OCI-LY3 (cell line): ENCODE measurements around the gene CNPY4.

Source experiments
- H2AFZ ChIP-seq: fragments of 200-600, 300-600 bp; shearing (Covaris generic); 2 replicates; pipeline ENCODE4 v1.6.0; 2014; ENCODE audit warnings: antibody characterized with exemption, low read depth, low read length
- H3K27ac ChIP-seq: fragments of 200-600, 300-600 bp; sonication (generic); 2 replicates; pipeline ENCODE4 v1.5.1; 2014; ENCODE audit warnings: mild to moderate bottlenecking, low read length, moderate library complexity, mixed read lengths
- H3K27me3 ChIP-seq: fragments of 200-600, 300-600 bp; sonication (generic); 2 replicates; pipeline ENCODE4 v1.6.1; 2014; ENCODE audit warnings: low read depth, low read length, mixed read lengths
- H3K36me3 ChIP-seq: fragments of 200-600, 300-600 bp; sonication (generic); replicated peaks from 2 replicates; pipeline ENCODE3; 2014; ENCODE audit warnings: low read depth, low read length, mixed read lengths
- H3K4me1 ChIP-seq: fragments of 300-600, 200-600 bp; sonication (generic); 2 replicates; pipeline ENCODE4 v1.6.1; 2014; ENCODE audit warnings: low read length, mixed read lengths
- H3K4me2 ChIP-seq: fragments of 200-600, 300-600 bp; sonication (generic); 2 replicates; pipeline ENCODE4 v1.6.1; 2014; ENCODE audit warnings: low read length, mixed read lengths
- H3K4me3 ChIP-seq: fragments of 300-600, 200-600 bp; sonication (generic); 2 replicates; pipeline ENCODE4 v1.5.1; 2014; ENCODE audit warnings: antibody characterized with exemption, mild to moderate bottlenecking, low read length, moderate library complexity
- H3K79me2 ChIP-seq: fragments of 300-600, 200-600 bp; shearing (Covaris generic); 2 replicates; pipeline ENCODE4 v1.6.1; 2014; ENCODE audit warnings: mild to moderate bottlenecking, low read length, mixed read lengths
- H3K9ac ChIP-seq: fragments of 300-600, 200-600 bp; shearing (Covaris generic); 2 replicates; pipeline ENCODE4 v1.6.0; 2014; ENCODE audit warnings: mild to moderate bottlenecking, low read length, moderate library complexity
- H3K9me3 ChIP-seq: fragments of 200-600, 300-600 bp; shearing (Covaris generic); 2 replicates; pipeline ENCODE4 v1.6.1; 2014; ENCODE audit warnings: low read length, mixed read lengths; ENCODE audit not compliant: insufficient read depth
- H4K20me1 ChIP-seq: fragments of 200-600, 300-600 bp; sonication (generic); 2 replicates; pipeline ENCODE4 v1.6.1; 2016; ENCODE audit warnings: low read length, mixed read lengths; ENCODE audit not compliant: insufficient read depth
- CTCF ChIP-seq: fragments of 200-600, 300-600 bp; sonication (generic); IDR thresholded peaks from 2 replicates; pipeline ENCODE4 v1.5.1; 2014; ENCODE audit warnings: antibody characterized with exemption, low read length, low read depth
- EZH2phosphoT487 ChIP-seq: fragments of 200-600 bp; shearing (Covaris generic); IDR thresholded peaks from 2 replicates; pipeline ENCODE4 v1.6.1; 2018; ENCODE audit warnings: antibody characterized with exemption, mixed run types, low read depth

The CNPY4 gene

GRCh38 chr7:100074841-100075240 is 44.6 kb upstream of the CNPY4 start:
- peaks cover 75% of the 10 kb centered on the region for H3K36me3 ChIP-seq
- no peak overlapping the region for H3K4me2 ChIP-seq
- TF ChIP-seq EZH2phosphoT487 (no peak), CTCF (no peak)
- H3K9ac ChIP-seq, result no peak overlapping the region
- no peak overlapping the region for H3K4me3 ChIP-seq
- peaks cover 39% of the 10 kb centered on the region for H3K79me2 ChIP-seq
- no peaks in the 10 kb centered on the region for H4K20me1 ChIP-seq
- H3K27ac ChIP-seq, result no peak overlapping the region
- H3K4me1 ChIP-seq, result no peaks in the 10 kb centered on the region
- H3K9me3 ChIP-seq, result peaks cover 14% of the 10 kb centered on the region; the same call in 1 of the 2 replicates
- H3K27me3 ChIP-seq, result no peaks in the 10 kb centered on the region
- H2AFZ ChIP-seq, result no peak overlapping the region

DNA sequence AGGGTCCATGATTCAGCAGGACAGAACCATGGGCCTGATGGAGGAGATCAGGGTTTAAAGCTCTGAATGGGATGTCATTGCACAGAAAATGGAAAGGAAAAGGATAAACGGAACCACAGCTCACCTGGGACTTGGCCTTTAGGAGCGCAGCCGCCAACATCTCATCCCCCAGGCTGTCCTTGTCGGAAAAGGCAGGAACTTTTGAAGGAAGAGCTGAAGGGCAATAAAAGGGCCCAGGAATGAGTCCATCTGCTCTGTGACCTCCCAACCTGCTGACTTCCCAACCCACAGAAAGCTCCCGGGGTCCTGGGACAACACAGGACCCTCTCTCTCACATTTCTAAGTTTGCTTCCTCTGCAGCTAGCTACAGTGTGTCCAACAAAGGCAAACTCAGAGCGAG is 44.0 kb upstream of the CNPY4 start:
- Histone ChIP-seq H3K4me3 (no peak overlapping the region), H3K9me3 (peaks cover 14% of the 10 kb centered on the region; the same call in 1 of the 2 replicates), H3K4me2 (no peak overlapping the region), H3K27me3 (no peaks in the 10 kb centered on the region), H3K79me2 (peaks cover 45% of the 10 kb centered on the region), H3K27ac (no peak overlapping the region), H3K36me3 (peaks cover 73% of the 10 kb centered on the region), H3K4me1 (peaks cover 5% of the 10 kb centered on the region; the same call in 1 of the 2 replicates), H3K9ac (no peak overlapping the region), H2AFZ (no peak overlapping the region), H4K20me1 (no peaks in the 10 kb centered on the region)
- TF ChIP-seq EZH2phosphoT487, result no peak
- no peak for TF ChIP-seq CTCF

DNA sequence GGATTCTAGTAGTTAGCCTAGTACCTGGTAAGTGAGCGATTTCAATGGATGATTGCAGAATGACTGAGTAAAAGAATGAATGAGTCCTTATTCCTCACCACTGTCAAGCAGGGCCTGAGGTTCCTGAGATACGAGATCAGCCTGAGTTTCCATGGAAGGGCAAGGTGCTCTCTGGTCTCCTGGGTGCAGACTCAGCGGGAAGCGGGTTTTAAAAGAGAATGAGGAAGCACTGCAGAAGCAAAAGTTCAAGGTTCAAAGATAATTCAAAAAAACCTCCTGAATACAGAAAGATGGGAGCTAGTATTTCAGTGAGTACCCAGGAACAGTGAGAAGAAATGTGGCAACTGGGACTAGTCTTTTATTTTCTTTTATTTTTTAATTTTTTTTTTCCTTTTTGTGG is 42.2 kb upstream of the CNPY4 start:
- Histone ChIP-seq H3K36me3 (peaks cover 55% of the 10 kb centered on the region), H3K4me3 (no peak overlapping the region), H2AFZ (no peak overlapping the region), H3K9ac (no peak overlapping the region), H3K9me3 (no peaks in the 10 kb centered on the region), H4K20me1 (no peaks in the 10 kb centered on the region), H3K4me2 (no peak overlapping the region), H3K27ac (no peak overlapping the region), H3K79me2 (peaks cover 53% of the 10 kb centered on the region), H3K27me3 (no peaks in the 10 kb centered on the region), H3K4me1 (peaks cover 7% of the 10 kb centered on the region; the same call in 1 of the 2 replicates)
- no peak for TF ChIP-seq CTCF
- no peak for TF ChIP-seq EZH2phosphoT487

- Histone ChIP-seq H2AFZ (no peak overlapping the region), H3K9ac (no peak overlapping the region), H3K27ac (no peak overlapping the region), H3K9me3 (no peaks in the 10 kb centered on the region), H4K20me1 (no peaks in the 10 kb centered on the region), H3K36me3 (peaks cover 38% of the 10 kb centered on the region), H3K27me3 (no peaks in the 10 kb centered on the region), H3K4me2 (no peak overlapping the region), H3K4me3 (no peak overlapping the region), H3K79me2 (peaks cover 53% of the 10 kb centered on the region), H3K4me1 (peaks cover 12% of the 10 kb centered on the region)
- no peak for TF ChIP-seq EZH2phosphoT487
- no peak for TF ChIP-seq CTCF
Measured at GRCh38 chr7:100079024-100079560, 40.3 kb upstream of the CNPY4 start.
